Brain microvascular endothelial cell (primary cell): ENCODE measurements around the gene ACSF3.

Experiments
- DNase-seq: peaks from one replicate; pipeline ENCODE4 v3.0.0-alpha.2; 2020
- H3K27ac ChIP-seq: fragments of 250-450 bp; sonication (Bioruptor Pico); 2 replicates; pipeline ENCODE4 v1.5.1; 2020; ENCODE audit warnings: mild to moderate bottlenecking, moderate library complexity
- H3K27me3 ChIP-seq: fragments of 250-450 bp; sonication (Bioruptor Pico); replicated peaks from 2 replicates; pipeline ENCODE4 v1.5.1; 2020; ENCODE audit warnings: mild to moderate bottlenecking
- H3K36me3 ChIP-seq: fragments of 250-450 bp; sonication (Bioruptor Pico); replicated peaks from 2 replicates; pipeline ENCODE4 v1.5.1; 2020; ENCODE audit warnings: mild to moderate bottlenecking
- H3K4me3 ChIP-seq: 2 replicates; pipeline ENCODE4 v1.5.1; 2011; ENCODE audit warnings: low read depth, mild to moderate bottlenecking, control low read depth, low read length, moderate library complexity
- CTCF ChIP-seq: IDR thresholded peaks from 2 replicates; pipeline ENCODE4 v1.5.1; 2011; ENCODE audit warnings: low read depth, mild to moderate bottlenecking, moderate library complexity, low read length, control low read depth, inconsistent platforms; ENCODE audit errors: missing control alignments
- in situ Hi-C: cut with HindIII; loops from 2 replicates; pipeline ENCODE4 v1.10.0; 2017; ENCODE audit warnings: low sequenced_read_pairs, low pct_ligation_motif_present

ACSF3 gene

GRCh38 chr16:89156740-89157645 is 63.3 kb downstream of the ACSF3 start:
- no peak for DNase-seq
- no peak overlapping the region for H3K4me3 ChIP-seq
- H3K36me3 ChIP-seq = no peaks in the 10 kb centered on the region
- no peak for TF ChIP-seq CTCF
- no peak overlapping the region for H3K27ac ChIP-seq
- no peaks in the 10 kb centered on the region for H3K27me3 ChIP-seq
- in situ Hi-C loops = loop anchor here (25.0 kb wide), 1 partner anchor 395 kb away; no protein-coding TSS in a partner anchor

- Histone ChIP-seq H3K27me3 (no peaks in the 10 kb centered on the region), H3K36me3 (no peaks in the 10 kb centered on the region), H3K27ac (no peak overlapping the region), H3K4me3 (no peak overlapping the region)
- no peak for DNase-seq
- TF ChIP-seq CTCF = no peak
- in situ Hi-C loops = loop anchor here (25.0 kb wide), 1 partner anchor 395 kb away; no protein-coding TSS in a partner anchor
Observed at GRCh38 chr16:89157778-89158177, 64.1 kb downstream of the ACSF3 start.

GRCh38 chr16:89159066-89159849 is 65.6 kb downstream of the ACSF3 start:
- H3K4me3 ChIP-seq = no peak overlapping the region

GRCh38 chr16:89159850-89160354 is 66.2 kb downstream of the ACSF3 start:
- Histone ChIP-seq H3K36me3 (no peaks in the 10 kb centered on the region), H3K27ac (no peak overlapping the region), H3K4me3 (no peak overlapping the region), H3K27me3 (no peaks in the 10 kb centered on the region)
- DNase-seq = no peak
- in situ Hi-C loops = loop anchor here (25.0 kb wide), 1 partner anchor 398 kb away; no protein-coding TSS in a partner anchor
- TF ChIP-seq CTCF = no peak

More at GRCh38 chr16:89159066-89159849, 65.6 kb downstream of the ACSF3 start:
- TF ChIP-seq CTCF = no peak
- Histone ChIP-seq H3K27me3 (no peaks in the 10 kb centered on the region), H3K36me3 (no peaks in the 10 kb centered on the region), H3K27ac (no peak overlapping the region)
- no peak for DNase-seq
- in situ Hi-C loops = loop anchor here (25.0 kb wide), 1 partner anchor 397 kb away; no protein-coding TSS in a partner anchor

- H3K4me3 ChIP-seq = no peak overlapping the region
- TF ChIP-seq CTCF = no peak
- H3K27ac ChIP-seq = no peak overlapping the region
- no peaks in the 10 kb centered on the region for H3K36me3 ChIP-seq
- no peak for DNase-seq
- in situ Hi-C loops = loop anchor here (25.0 kb wide), 1 partner anchor 399 kb away; no protein-coding TSS in a partner anchor
- H3K27me3 ChIP-seq = no peaks in the 10 kb centered on the region
Observed at GRCh38 chr16:89160977-89161701, 67.5 kb downstream of the ACSF3 start.
